PC-3 (cell line): ENCODE data around the gene BICRA. TPM values are rescaled to one million over a fixed set of nuclear protein-coding genes. Genes with fewer than 3 reads are reported as not detected.
A peak's percentile ranks its signal among the peaks of the same experiment; 100 is the strongest.

ENCODE experiments used
- ATAC-seq: fragments of 200-7000 bp; cut with Tn5 transposase; 2 replicates; pipeline ENCODE4 v1.9.1; 2020; ENCODE audit warnings: mild to moderate bottlenecking, moderate library complexity
- BruUV-seq: library from RNA; stranded (reverse); fragments of 400-500 nt; replicated peaks from 2 replicates; lab custom pipeline; 2021; lab: Mats Ljungman, UMichigan
- CTCF ChIA-PET: fragments of 300-600 bp; sonication (Branson Sonifier 250); formaldehyde crosslinking; loops from one replicate; lab custom pipeline; 2022; ENCODE audit warnings: antibody characterized with exemption; lab: Charles Lee
- POLR2A ChIA-PET: fragments of 300-600 bp; sonication (Branson Sonifier 250); formaldehyde crosslinking; loops from one replicate; lab custom pipeline; 2022; ENCODE audit warnings: antibody characterized with exemption; ENCODE audit not compliant: unreplicated experiment; lab: Charles Lee
- DNase-seq: peaks from one replicate; pipeline ENCODE4 v3.0.0-alpha.2; 2015
- H2AFZ ChIP-seq: fragments of 300-600 bp; sonication (generic); 2 replicates; pipeline ENCODE4 v1.6.0; 2016; ENCODE audit warnings: antibody characterized with exemption, low read length
- H3F3A ChIP-seq: fragments of 300-600 bp; sonication (generic); one replicate; pipeline ENCODE4 v1.6.0; 2017; ENCODE audit warnings: antibody characterized with exemption, low read length, control low read depth, mild to moderate bottlenecking; ENCODE audit not compliant: unreplicated experiment
- H3K27ac ChIP-seq: fragments of 300-600 bp; sonication (generic); 2 replicates; pipeline ENCODE4 v1.5.1; 2016; ENCODE audit warnings: mild to moderate bottlenecking, low read length
- H3K27me3 ChIP-seq: fragments of 300-600 bp; sonication (generic); 2 replicates; pipeline ENCODE4 v1.6.1; 2016; ENCODE audit warnings: low read length, mixed read lengths
- H3K36me3 ChIP-seq: fragments of 300-600 bp; sonication (generic); 2 replicates; pipeline ENCODE4 v1.6.1; 2016; ENCODE audit warnings: low read depth, mixed run types, low read length, mixed read lengths
- H3K4me1 ChIP-seq: fragments of 300-600 bp; sonication (generic); 2 replicates; pipeline ENCODE4 v1.5.1; 2016; ENCODE audit warnings: low read length; ENCODE audit not compliant: insufficient read depth
- H3K4me2 ChIP-seq: fragments of 300-600 bp; sonication (generic); 2 replicates; pipeline ENCODE4 v1.6.0; 2016; ENCODE audit warnings: low read length
- H3K4me3 ChIP-seq: fragments of 300-600 bp; sonication (generic); 2 replicates; pipeline ENCODE4 v1.5.1; 2016; ENCODE audit warnings: mild to moderate bottlenecking, low read length, mixed read lengths
- H3K79me2 ChIP-seq: fragments of 300-600 bp; sonication (generic); 2 replicates; pipeline ENCODE4 v1.6.1; 2017; ENCODE audit warnings: low read length, mixed read lengths
- H3K9ac ChIP-seq: fragments of 300-600 bp; sonication (generic); 2 replicates; pipeline ENCODE4 v1.6.0; 2016; ENCODE audit warnings: mild to moderate bottlenecking, low read length
- H3K9me2 ChIP-seq: fragments of 300-600 bp; sonication (generic); replicated peaks from 2 replicates; pipeline ENCODE4 v1.6.1; 2016; ENCODE audit warnings: mixed run types, low read length, mixed read lengths
- H3K9me3 ChIP-seq: fragments of 300-600 bp; sonication (generic); 2 replicates; pipeline ENCODE4 v1.6.1; 2016; ENCODE audit warnings: low read length, mixed read lengths
- H4K20me1 ChIP-seq: fragments of 300-600 bp; sonication (generic); 2 replicates; pipeline ENCODE4 v1.6.1; 2016; ENCODE audit warnings: low read length, mixed read lengths
- CTCF ChIP-seq: fragments of 300-600 bp; sonication (generic); conservative IDR thresholded peaks from 2 replicates; pipeline ENCODE4 v1.5.1; 2017; ENCODE audit warnings: antibody characterized with exemption, low read depth, mild to moderate bottlenecking, low read length
- EZH2 ChIP-seq: fragments of 300-600 bp; sonication (generic); IDR thresholded peaks from one replicate; pipeline ENCODE4 v1.6.1; 2017; ENCODE audit warnings: antibody characterized with exemption, mild to moderate bottlenecking, low read length; ENCODE audit not compliant: unreplicated experiment
- EZH2phosphoT487 ChIP-seq: fragments of 300-600 bp; sonication (generic); IDR thresholded peaks from 2 replicates; pipeline ENCODE4 v1.6.1; 2018; ENCODE audit warnings: mild to moderate bottlenecking, antibody characterized with exemption, low read length, borderline replicate concordance
- intact Hi-C: fragments of 100-400 bp; cut with micrococcal nuclease; formaldehyde crosslinking; loops from 2 replicates; pipeline ENCODE4 v1.9.0; 2023
- total RNA-seq: library from RNA; depleted of rRNA; stranded (reverse); fragments of >200 nt; gene quantifications from 2 replicates; pipeline ENCODE4 v1.2.3, GENCODE V29; 2014

BICRA gene
- total RNA-seq, 1 experiment from 2014 or later = 1.2 TPM

- H4K20me1 ChIP-seq = peaks cover 3% of the 10 kb centered on the region; the same call in 1 of the 2 replicates
- H3K9ac ChIP-seq = peak overlapping the region; percentile 97
- ChIA-PET POLR2A (no interaction called here), CTCF (no interaction called here)
- no peaks in the 10 kb centered on the region for H3F3A ChIP-seq
- H3K27ac ChIP-seq = no peak overlapping the region
- peak; percentile 15 for DNase-seq
- peak overlapping the region; percentile 92 for H3K4me2 ChIP-seq
- intact Hi-C loops = loop anchor here (2.0 to 10.0 kb wide), 2 partner anchors 65 to 95 kb away; partner anchors contain the start of gene NAPA
- peak overlapping the region; percentile 77 for H3K4me3 ChIP-seq
- no peak for ATAC-seq
- H3K36me3 ChIP-seq = no peaks in the 10 kb centered on the region
- no peak for TF ChIP-seq CTCF
- no peak for TF ChIP-seq EZH2phosphoT487
- no peak for TF ChIP-seq EZH2
- no peaks in the 10 kb centered on the region for H3K9me2 ChIP-seq
- no peaks in the 10 kb centered on the region for H3K9me3 ChIP-seq
- no peak overlapping the region for H2AFZ ChIP-seq
- BruUV-seq = no TSS peak
- H3K27me3 ChIP-seq = no peaks in the 10 kb centered on the region
- H3K79me2 ChIP-seq = peaks cover 73% of the 10 kb centered on the region
- peaks cover 8% of the 10 kb centered on the region; the same call in 1 of the 2 replicates for H3K4me1 ChIP-seq
These were observed 1.3 kb downstream of the BICRA start for GRCh38 chr19:47609906-47610894.

- POLR2A ChIA-PET = no interaction called here
- Histone ChIP-seq H3K27me3 (no peaks in the 10 kb centered on the region), H3K9me3 (no peaks in the 10 kb centered on the region), H3K4me1 (peaks cover 8% of the 10 kb centered on the region; the same call in 1 of the 2 replicates), H3K36me3 (no peaks in the 10 kb centered on the region), H3K79me2 (peaks cover 80% of the 10 kb centered on the region), H3F3A (no peaks in the 10 kb centered on the region), H3K4me3 (peak overlapping the region; percentile 77), H3K9ac (no peak overlapping the region), H3K27ac (no peak overlapping the region), H4K20me1 (peaks cover 3% of the 10 kb centered on the region; the same call in 1 of the 2 replicates), H3K4me2 (peak overlapping the region; percentile 92), H2AFZ (no peak overlapping the region), H3K9me2 (no peaks in the 10 kb centered on the region)
- TF ChIP-seq CTCF (no peak), EZH2 (no peak), EZH2phosphoT487 (no peak)
- CTCF ChIA-PET = no interaction called here
- DNase-seq (no peak), ATAC-seq (no peak)
- intact Hi-C loops = no loop called here
- TSS peak; percentile 37 for BruUV-seq
These were observed 2.0 kb downstream of the BICRA start for GRCh38 chr19:47610902-47611301.
